Hepatic stellate cell (primary cell): Measurements from ENCODE around the gene SUFU.
"Not testable (repeated sequence)": the region's sequence is repeated elsewhere in the genome, so short reads cannot be mapped to it uniquely, and the experiment has no call there.

Experiments
- DNase-seq: peaks from one replicate; pipeline ENCODE4 v3.0.0; 2011; ENCODE audit warnings: low spot score

SUFU gene

DNA sequence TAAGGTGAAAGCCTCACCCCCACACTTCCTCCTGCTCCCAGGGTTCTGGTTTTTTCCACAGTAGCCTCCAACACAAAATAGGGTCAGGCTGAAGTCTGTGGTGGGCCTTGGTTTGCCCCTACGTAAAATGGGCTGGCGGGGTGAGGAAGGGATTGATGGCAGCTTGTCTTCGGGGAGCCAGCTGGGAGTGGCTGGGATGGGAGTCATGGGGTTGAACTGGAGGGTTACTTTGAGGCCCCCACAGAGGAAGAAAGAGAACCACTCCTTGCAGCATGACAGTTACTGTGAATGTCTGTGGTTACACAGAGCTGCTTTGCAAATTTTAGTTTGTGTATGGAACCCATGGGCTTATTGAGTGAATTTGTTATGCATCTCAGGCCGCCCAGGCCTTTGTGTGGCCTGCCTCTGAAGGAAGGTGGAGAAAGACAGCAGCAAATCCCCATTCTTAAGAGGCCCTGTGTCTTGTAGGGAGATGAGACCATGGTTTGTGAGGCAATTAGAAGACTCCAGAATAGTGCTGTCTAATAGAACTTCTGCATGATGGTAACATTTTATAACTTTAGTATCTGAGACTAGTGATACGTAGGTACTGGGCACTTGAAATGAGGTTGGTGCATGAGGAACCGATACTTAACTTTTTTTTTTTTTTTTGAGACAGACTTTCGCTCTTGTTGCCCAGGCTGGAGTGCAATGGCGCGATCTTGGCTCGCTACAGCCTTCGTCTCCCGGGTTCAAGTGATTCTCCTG is 148.6 kb downstream of the SUFU start:
- no peak for DNase-seq

DNA sequence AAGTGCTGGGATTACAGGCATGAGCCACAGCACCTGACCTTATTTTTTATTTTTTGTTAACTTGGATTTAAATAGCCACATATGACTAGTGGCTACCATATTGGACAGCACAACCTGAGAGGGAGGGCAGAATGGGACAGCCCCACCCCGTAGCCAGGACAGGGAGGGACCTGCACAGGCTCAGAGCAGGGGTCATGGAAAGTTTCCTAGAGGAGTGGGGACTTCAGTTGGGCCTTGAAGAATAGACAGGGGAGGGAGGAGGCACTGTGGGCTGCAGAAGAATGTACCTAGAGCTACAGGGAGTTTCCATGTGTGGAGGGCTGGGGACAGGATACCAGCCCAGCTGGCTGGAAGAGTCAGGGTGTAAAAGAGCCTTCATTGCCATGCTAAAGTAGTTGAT is 149.3 kb downstream of the SUFU start:
- DNase-seq, result no peak

DNA sequence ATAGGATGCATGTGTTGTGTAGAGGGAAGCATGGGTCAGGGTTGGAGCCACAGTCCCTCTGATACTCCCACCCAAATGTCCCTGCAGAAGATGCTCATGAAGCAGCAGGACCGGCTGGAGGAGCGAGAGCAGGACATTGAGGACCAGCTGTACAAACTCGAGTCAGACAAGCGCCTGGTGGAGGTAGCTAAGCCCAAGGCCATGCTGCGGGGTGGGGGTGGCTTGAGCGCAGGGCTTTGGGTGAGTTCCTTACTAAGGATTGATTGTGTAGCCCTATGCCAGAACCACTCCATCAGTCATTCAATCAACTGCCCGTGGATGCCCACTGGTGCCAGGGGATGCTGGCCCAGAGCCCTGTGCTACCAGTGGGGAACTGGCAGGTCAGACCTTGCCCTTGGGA is 150.8 kb downstream of the SUFU start:
- DNase-seq, result no peak

DNA sequence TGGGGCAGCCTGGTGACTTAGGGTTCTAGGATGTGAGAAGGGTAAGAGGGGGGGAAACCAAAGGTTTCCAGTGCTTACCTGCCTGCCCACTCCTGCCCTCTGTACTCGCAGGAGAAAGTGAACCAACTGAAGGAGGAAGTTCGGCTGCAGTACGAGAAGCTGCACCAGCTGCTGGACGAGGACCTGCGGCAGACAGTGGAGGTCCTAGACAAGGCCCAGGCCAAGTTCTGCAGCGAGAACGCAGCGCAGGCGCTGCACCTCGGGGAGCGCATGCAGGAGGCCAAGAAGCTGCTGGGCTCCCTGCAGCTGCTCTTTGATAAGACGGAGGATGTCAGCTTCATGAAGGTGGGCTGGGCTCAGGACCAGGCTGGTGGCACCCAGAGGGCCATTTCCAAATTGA is 151.2 kb downstream of the SUFU start:
- no peak for DNase-seq

DNA sequence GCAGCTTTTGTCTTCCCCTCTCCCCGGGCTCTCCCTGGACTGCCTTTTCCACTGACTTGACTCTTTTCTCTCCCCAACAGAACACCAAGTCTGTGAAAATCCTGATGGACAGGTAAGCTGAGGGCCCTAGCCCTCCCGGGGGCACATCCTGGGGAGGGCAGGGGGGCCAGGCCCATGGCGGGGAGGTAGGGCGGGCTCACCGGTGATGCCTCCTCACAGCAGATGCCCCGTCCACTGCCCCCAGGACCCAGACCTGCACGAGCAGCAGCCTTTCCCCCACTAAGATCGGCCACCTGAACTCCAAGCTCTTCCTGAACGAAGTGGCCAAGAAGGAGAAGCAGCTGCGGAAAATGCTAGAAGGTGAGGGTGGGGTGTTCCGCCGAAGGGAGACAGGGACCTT is 152.3 kb downstream of the SUFU start:
- no peak for DNase-seq

DNA sequence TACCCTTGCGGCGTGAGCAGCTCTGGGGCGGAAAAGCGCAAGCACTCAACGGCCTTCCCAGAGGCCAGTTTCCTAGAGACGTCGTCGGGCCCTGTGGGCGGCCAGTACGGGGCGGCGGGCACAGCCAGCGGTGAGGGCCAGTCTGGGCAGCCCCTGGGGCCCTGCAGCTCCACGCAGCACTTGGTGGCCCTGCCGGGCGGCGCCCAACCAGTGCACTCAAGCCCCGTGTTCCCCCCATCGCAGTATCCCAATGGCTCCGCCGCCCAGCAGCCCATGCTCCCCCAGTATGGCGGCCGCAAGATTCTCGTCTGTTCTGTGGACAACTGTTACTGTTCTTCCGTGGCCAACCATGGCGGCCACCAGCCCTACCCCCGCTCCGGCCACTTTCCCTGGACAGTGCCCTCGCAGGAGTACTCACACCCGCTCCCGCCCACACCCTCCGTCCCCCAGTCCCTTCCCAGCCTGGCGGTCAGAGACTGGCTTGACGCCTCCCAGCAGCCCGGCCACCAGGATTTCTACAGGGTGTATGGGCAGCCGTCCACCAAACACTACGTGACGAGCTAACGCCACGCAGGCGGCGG is 153.1 kb downstream of the SUFU start:
- DNase-seq, result no peak

DNA sequence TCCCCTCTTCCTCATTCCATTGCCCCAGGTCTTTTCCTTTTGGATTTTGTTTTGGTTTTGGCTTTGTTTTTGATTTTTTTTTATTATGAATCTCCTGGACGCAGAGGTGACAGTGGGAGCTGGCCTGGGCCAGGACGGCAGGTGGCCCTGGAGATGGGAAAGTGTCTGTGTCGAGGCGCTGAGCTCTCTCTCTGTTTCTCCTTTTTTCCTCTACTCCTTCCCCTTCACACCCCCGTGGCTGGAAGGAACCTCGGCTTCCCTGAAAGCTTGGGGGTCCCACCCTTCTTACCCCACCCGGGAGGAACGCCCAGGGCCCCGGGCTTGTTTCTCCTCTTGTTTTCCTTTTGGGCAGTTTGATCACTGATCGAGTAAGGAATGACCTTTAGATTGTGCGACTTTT is 153.7 kb downstream of the SUFU start:
- DNase-seq, result no peak

DNA sequence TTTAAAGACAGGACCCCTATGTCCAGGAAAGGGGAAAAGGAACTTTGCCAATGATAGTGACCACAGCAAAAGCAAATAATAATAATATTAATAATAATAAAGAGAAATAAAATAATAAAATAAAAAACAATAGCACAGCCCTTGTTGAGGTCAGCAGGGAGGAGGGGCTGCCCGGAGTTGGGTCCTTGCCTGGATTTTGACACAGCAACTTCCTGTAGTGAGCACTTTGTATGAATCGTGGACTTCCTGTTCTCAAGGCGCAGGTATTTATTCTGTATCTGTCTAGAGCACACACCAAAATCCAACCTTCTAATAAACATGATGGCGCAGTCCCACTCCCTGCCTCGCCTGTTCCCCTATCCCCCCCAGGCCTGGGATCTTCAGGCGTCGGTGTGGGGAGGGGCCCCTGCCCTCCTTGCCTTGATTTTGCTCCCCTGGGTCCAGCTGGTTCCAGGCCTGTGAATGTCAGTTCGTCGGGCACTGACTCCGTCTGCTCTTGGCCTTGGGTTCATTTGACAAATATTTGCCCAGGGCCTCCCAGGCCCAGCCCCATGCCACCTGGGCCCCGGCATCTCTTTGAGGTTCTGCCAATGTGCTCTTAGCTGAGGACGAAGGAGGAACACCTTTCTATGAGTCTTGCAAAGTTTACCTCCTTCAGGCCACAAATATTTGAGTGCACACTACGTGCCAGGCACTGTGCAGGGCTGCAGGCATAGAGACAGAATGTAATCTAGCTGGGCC is 154.4 kb downstream of the SUFU start:
- no peak for DNase-seq

DNA sequence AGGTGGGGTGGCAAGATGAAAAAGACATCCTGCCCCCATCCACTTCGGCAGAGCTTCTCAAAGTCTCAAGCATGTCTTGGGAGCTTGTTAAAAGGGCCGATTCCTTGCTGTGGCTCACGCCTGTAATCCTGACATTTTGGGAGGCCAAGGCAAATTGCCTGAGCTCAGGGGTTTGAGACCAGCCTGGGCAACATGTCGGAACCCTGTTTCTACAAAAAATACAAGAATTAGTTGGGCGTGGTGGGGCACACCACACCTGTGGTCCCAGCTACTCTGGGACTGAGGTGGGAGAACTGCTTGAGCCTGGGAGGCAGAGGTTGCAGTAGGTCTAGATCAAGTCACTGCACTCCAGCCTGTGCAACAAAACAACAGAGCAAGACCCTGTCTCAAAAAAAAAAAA is 155.0 kb downstream of the SUFU start:
- DNase-seq, result no peak

DNA sequence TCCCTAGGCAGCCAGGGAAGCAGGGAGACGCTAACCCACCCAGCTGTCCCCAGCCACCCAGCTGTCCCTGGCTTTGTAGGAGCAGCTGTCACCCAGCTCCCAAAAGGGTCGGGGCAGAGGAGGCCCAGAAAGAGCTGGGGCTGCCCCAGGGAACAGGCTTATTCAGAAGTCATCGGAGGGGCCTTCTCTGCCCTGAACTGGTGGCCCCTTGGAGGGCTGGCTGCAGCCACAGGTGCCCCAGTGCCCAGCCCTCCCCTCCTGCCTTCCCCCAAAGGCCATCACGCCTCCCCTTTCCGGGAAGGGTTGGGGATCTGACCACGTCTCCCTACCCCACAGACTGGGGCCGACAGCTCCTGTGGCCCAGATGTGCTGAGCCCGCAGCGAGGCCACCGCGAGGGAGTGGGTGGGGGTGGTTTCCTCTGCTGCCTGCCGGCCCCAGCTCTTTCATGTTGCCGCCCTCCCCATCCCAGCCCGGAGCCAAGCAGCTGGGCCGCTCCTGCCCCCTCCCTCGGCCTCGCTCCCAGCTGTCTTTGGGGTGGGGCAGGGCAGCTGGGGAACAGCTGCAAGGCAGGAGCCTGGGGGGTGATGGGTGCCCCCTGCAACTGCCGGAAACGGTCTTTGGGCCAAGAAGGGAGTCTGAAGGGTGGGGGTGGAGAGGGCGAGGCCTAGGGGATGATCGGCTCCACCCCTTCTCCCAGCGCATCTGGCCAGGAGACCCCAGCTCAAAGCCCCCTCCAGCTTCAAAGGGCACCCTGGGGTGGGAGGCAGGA is 157.3 kb downstream of the SUFU start:
- DNase-seq, result no peak

DNA sequence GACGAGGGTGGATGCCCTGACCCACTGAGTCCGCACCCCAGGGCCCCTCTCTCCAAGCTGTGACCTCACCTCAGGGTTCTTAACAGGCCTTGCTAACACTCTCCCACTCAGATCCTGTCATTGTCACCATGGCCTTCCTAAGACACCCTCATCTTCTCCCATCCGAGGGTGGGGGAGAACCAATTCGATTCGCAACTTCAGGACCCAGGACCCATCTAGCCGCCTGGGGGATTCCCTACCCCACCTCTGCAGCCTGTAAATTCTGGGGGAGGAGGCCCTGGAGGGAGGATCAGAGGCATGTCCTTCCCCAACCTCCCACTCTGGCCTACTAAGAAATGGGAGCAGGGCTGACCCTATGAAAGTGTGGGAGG is 157.9 kb downstream of the SUFU start:
- no peak for DNase-seq

DNA sequence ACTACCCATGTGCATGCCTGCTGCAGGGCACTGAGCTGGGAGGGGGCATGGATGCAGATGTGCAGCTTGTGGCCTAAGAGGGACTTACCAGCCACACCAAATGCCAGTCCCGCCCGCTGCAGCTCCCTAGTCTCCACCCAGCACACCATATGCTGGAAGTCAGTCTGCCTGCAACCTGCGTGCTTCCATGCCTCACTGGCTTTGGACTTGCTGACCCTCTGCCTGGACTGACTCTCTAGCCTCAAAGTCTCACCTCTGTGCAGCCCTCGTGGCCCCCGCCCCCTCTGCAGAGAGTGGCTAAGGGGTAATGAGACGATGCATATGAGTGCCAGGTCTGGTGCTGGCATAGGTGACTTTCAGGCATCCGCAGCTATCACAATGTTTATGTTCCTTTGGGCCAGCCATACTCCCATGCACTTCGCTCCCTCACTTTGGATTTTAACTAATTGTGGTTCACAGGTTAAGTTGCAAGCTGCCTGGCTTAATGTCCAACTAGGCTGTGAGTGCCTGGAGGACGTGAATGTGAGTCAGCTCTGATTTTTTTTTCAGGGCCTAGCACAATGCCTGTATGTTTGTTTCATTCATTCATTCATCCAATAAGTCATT is 162.2 kb downstream of the SUFU start:
- no peak for DNase-seq

DNA sequence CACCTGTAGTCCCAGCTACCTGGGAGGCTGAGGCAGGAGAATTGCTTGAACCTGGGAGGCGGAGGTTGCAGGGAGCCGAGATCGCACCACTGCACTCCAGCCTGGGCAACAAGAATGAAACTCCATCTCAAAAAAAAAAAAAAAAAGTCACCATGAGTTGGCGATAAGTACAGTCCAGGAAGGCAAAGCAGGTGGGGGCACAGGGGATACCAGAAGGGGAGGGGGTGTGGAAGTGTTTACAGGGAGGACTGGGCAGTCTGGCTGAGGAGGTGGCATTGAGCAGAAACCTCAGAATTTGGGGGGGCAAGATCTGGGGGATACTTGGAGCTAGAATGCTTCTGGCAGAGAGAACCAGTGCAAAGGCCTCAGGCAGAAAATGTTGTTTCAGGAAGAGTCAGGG is 163.6 kb downstream of the SUFU start:
- DNase-seq, result not testable (repeated sequence)

DNA sequence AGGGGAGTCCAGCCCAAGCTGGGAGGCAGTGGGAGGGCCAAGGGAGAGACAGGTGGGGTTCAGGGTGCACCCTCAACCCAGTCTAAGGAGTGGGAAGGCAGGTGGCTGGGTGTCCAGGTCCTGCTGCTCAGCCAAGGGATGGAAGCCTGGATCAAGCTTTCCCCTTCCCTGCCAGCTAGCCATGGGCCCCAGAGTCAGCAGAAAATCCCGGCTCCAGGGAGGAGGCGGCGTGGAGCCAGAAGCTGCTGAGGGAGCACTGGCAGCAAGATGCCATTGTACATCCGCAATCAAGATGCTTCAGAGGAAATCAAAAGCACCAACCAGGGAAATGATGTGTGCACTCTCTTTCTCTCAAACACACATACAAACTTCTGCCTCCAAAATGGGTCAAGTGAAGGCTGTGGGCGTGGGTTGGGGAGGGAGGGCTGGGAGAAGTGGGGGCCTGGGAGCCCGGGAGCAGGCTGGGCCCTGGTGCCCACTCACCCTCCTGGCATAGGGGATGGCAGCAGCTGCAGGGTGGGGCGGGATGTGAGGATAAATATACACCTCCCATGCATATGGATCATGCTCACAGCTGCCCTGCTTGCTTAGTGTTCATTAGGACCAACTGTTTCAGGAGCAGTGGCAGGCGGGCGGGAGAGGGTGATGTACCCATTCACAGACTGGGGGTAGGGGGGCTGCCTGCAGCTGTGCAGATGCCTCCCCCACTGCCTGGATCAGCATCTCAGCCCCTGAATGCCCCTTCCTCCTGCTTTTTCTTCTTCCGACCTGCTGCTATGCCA is 164.7 kb downstream of the SUFU start:
- DNase-seq, result no peak

DNA sequence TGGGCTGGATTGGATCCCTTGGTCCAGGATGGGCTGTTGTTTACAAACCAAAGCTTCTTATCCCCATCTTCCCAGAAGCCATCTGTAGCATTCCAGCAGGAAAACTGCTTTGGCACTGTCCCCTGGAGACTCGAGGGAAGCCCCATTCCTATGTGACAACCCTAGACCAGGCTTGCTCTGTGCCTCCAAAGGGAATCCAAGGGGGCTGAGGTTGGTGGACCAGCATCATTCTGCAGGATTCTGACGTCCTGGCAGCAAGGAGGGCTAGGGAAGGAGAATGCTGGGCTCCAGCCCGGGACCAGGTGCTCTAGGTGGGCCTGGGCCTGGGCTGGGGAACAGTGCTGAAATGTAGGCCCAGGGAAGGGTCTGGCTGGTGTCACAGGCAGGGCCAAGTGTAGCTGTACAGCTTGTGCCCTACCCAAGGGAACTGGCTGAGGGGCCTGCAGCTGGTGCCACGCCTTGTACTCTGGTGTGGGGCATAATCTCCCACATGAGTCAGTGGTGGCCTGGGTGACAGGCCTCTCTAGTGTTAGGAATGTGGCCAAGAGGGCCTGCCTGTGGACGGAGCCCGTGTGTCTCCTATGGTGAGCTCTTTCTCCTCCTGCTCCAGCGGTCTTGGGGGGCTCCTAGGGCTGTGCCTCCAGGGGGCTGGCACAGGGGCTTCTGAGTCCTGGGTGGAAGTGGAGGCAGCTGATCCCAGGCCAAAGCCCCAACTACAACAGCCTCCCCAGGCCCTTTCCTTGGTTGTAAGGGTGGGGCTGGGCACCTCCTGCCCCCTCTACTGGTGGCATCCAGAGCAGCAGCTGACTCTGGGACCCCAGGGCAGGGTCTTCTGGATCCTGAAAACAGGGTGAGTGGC is 165.7 kb downstream of the SUFU start:
- peak; percentile 88 for DNase-seq

DNA sequence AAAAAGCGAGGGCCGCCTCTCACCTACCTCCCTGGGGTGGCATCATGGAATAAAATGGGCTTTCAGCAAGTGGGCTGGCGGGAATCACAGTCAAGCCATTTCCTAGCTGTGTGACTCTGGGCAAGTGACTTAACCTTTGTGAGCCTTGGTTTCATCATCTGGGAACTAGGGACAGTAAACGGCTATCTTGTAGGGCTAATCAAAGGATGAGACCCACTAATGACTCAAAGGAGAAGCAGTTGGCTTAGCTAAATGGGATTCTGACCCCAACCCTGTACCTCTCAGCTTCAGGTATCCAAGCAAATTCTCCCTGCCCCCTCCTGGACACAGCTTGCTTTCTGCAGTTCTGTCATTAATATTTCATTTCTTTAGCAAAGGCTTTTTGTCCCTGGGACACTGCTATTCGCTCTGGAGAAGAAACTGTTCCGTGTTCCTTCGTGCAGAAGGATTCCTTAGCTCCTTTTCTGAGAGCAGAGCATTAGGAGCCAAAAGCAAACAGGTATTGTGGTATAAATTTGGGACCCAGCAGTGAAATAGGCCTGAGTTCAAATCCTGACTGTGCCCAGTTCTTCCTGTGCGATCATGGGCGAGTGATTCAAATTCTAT is 166.4 kb downstream of the SUFU start:
- no peak for DNase-seq

DNA sequence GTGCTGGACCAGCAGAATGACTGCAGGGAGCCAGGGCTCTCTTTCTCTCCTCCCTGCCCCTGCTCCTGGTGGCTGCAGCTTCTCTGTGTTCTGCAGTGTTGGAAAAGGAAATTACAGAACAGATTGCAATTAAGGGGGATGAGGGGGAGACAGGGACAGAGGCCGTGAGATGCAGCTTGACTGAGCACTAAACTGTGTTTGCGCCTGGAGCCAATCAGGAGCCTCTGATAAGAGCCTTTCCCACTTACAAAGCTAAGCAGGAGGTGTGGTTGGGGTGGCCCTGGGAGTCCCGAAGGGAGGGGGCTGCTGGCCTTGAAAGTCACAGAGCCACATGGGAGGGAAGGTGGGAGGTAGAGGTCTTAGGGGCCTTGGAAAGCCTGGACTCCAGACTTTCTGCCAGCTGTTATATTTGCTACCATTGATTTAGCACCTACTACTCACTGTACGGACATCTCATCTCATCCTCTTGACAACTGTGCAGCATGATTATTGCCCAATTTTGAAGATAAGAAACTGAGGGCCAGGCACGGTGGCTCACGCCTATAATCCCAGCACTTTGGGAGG is 167.2 kb downstream of the SUFU start:
- DNase-seq, result no peak

DNA sequence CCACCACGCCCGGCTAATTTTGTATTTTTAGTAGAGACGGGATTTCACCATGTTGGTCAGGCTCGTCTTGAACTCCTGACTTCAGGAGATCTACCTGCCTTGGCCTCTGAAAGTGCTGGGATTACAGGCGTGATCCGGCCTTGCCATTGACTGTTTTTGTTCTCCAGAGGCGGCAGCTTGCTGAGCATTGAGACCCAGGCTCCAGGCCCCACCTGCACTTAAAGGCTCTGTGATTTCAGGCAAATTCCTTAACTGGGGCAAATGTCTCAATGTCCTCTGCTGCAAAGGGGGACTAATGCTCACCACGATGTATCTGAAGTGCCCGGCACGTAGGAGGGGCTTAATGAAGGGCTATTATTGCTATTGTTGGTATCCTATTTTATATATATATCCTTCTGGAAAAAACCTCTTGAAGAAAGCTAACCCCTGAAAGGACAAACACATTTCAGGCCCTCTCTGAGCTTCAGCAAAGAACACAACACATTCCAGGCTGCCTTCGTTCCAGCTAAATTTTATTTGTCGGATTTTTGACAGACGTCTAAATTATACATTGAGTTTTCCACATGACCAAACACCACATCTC is 169.6 kb downstream of the SUFU start:
- DNase-seq, result no peak

DNA sequence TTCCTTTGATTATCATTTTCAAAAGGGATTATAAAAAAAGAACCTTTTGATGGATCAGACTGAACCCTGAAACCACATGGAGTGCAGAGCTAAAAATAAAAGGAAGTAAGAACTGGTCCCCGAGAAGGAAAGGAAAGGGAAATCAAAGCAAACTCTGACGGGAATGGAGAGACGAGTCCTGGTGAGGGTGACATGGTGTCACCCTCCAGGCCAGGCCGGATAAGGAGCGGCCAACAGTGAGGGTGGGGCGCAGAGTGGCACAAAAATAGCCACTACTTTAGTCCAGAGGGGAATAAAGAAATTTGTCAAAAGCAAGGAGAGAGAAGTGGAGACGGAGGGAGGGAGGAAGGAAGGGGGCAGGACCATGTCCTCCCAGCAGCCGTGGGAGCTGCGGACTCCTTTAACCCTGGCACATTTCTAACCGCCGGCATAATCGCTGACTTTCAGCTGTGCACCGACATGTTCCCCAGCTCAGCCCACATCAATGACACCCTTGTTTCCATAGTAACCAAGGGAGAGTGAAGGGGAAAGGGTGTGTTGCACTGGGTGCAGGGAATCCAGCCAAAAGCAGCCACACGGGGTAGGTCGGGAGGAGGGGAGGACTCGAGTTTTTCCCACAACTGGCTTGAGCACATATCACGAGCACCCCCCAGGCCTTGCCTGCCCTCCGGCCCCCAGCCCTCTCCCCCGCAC is 170.2 kb downstream of the SUFU start:
- peak; percentile 92 for DNase-seq
